NCI-H2171 treated with DMSO at 0.1 percent for 48 hours (cell line): ENCODE data around the gene NT5DC1.
"Not testable (repeated sequence)": the region's sequence is repeated elsewhere in the genome, so short reads cannot be mapped to it uniquely, and the experiment has no call there.

Experiments
- DNase-seq: peaks from one replicate; lab custom pipeline; 2025; lab: John Stamatoyannopoulos, UW

Gene NT5DC1

GRCh38 chr6:116090251-116090650, 10.4 kb upstream of the NT5DC1 start:
- DNase-seq: no peak

DNA sequence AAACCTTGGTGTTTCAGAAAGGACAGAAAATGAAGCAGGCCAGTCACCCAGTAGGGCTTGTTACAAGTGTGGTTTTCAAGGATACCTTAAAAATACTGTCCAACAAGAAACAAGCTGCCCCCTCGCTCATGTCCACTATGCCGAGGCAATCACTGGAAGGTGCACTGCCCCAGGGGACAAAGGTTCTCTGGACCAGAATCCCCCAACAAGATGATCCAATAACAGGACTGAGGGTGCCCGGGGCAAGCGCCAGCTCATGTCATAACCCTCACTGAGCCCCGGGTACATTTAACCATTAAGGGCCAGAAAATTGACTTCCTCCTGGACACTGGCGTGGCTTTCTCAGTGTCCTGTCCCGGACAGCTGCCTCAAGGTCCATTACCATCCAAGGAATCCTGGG, 6.6 kb upstream of the NT5DC1 start:
- DNase-seq: no peak

DNA sequence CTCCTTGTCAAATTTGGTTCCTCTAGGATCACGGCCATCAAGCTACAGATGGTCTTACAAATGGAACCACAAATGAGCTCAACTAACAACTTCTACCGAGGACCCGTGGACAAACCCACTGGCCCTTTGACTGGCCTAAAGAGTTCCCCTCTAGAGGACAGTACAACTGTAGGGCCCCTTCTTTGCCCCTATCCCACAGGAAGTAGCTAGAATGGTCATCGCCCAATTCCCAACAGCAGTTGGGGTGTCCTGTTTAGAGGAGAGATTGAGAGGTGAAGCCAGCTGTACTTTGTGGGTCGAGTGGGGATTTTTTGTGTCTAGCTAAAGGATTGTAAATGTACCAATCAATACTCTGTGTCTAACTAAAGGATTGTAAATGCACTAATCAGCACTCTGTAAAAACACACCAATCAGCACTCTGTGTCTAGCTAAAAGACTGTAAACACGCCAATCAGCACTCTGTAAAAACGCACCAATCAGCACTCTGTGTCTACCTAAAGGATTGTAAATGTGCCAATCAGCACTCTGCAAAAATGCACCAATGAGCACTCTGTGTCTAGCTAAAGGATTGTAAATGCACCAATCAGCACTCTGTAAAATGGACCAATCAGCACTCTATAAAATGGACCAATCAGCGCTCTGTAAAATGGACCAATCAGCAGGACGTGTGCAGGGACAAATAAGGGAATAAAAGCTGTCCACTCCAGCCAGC, 4.4 kb upstream of the NT5DC1 start:
- not testable (repeated sequence) for DNase-seq

- peak; percentile 7 for DNase-seq
These were observed 3.5 kb upstream of the NT5DC1 start for GRCh38 chr6:116096979-116097816.

GRCh38 chr6:116099036-116099435, 1.6 kb upstream of the NT5DC1 start:
- DNase-seq: peak; percentile 26

GRCh38 chr6:116101302-116101718, 657 bp downstream of the NT5DC1 start:
- no peak for DNase-seq

- DNase-seq: no peak
These were observed 1.1 kb downstream of the NT5DC1 start for GRCh38 chr6:116101790-116102189.

DNA sequence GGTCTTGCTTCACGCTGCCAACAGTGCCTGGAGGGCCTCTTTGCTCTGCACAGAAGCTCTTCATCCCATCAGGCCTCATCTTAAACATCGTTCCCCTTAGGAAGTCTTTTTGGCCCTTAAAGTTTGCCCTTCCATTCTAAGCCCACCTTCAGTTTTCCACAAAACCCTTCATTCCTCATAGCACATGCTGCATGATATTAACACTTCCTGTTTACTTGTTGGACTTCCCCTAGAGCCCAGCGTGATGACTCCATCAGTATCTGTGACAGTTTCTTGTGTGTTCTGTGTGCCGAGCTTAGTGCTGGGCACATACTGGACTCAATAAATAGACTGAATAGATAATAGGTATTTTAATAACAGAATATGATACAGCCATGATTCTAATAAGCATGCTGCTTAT, 2.2 kb downstream of the NT5DC1 start:
- no peak for DNase-seq

GRCh38 chr6:116104636-116105035, 4.0 kb downstream of the NT5DC1 start:
- DNase-seq: no peak

- no peak for DNase-seq
These were observed 4.6 kb downstream of the NT5DC1 start for GRCh38 chr6:116105247-116105646.

- DNase-seq: no peak
These were observed 5.5 kb downstream of the NT5DC1 start for GRCh38 chr6:116106146-116106545.

DNA sequence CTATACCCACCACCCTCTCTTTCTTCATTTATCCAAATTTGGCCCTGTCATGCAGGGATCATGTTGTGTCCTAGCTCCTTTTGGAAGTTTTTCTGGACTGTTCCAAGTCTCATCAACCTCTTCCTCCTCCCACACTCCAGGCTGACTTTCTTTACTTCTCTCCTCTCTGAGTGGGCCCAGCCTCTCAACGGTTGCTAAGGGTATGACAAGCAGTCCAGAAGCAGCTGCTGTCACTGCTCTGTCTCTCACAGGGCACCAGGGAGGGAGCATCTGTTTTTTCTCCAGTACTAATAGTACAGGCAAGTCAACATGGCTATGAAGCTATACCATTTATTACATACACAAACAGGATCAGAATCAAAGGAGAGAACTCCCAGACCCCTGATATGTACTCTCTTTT, 8.2 kb downstream of the NT5DC1 start:
- DNase-seq: peak; percentile 41

DNA sequence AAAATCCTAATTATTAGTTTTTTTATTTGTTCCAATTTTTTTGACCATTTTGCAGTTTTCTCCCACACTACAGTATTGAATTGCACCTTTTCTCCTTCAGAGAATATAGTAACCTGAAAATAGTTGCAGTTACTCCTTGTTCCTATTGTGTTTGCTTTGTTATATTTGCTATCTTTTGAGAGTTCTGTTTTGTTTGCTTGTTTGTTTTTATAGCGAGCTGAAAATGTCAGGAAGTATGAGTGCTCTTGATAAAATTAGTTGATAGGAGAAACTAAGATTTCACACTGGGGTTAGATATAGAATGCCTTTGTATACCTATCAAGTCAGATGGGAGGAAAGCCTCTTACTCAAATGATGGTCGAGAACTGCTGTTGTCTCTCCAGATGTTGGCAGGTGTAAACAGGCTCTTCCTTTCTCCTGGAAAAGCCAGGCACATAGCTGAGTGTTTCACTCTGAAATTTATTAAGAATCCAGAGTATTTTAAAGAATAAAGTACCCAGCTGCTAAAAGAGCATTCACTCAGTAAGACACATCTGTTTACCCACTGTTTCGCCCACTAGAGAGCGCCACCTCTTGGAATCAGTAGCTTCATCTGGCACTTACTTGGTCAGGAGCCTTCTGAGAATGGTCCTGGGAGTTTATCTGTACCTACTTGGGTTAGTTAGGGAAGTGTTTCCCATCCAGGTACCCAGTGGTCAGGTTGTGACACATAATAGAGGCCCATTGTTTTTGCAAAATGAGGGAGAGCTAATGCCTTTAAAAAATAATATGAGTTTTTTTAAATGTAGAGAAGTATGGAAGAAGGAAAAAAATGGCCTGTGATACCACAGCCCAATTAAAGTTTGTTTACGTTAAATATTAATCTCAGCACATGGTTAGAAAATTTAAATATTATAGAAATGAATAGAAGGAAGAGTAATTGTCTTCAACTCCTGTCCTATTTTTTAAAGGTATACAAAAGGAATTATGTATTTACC, 11.2 kb downstream of the NT5DC1 start:
- DNase-seq: no peak

- no peak for DNase-seq
These were observed 12.7 kb downstream of the NT5DC1 start for GRCh38 chr6:116113386-116113785.

DNA sequence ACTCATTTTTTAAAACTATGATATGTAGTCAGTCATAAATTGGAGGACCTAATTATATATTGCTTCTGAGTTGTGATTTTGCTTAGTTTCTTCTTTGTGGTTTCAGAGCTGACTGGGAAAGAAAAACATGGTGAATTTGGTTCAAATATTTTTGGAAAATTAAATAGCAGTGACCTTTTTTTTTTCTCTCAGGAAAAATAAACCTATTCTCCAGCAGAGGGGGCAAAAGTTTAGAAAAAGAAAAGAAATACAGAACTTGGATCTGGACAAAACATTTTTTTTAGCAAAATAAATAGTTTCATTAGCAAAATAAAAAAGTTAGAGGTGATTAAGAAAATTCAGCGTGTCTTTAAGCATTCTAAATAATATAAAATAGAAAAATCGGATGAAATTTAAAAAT, 15.1 kb downstream of the NT5DC1 start:
- no peak for DNase-seq

GRCh38 chr6:116118608-116119007, 18.0 kb downstream of the NT5DC1 start:
- DNase-seq: no peak

DNA sequence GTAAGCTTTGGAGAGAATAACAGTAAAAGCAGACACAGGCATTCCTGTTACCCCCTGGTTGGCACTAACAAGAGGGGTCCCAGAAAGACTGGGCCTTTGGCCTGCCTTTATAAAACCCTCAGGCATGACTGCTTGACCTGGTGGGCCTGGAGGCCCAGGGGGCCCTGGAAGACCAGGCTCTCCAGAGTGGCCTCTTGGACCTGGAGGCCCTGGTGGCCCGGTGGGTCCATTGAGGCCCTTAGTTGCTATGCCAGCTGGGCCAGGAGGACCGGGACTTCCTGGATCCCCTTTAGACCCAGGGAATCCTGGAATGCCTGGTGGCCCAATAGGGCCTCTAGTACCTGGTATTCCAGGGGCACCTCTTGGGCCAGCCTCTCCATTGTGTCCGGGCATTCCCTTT, 19.8 kb downstream of the NT5DC1 start:
- DNase-seq: no peak

- DNase-seq: no peak
These were observed 25.4 kb downstream of the NT5DC1 start, which contains the start of gene COL10A1 for GRCh38 chr6:116126032-116126431. Gene COL10A1 (minus strand): TSS chr6:116126132. CDS start chr6:116125492, 640 bp downstream.

DNA sequence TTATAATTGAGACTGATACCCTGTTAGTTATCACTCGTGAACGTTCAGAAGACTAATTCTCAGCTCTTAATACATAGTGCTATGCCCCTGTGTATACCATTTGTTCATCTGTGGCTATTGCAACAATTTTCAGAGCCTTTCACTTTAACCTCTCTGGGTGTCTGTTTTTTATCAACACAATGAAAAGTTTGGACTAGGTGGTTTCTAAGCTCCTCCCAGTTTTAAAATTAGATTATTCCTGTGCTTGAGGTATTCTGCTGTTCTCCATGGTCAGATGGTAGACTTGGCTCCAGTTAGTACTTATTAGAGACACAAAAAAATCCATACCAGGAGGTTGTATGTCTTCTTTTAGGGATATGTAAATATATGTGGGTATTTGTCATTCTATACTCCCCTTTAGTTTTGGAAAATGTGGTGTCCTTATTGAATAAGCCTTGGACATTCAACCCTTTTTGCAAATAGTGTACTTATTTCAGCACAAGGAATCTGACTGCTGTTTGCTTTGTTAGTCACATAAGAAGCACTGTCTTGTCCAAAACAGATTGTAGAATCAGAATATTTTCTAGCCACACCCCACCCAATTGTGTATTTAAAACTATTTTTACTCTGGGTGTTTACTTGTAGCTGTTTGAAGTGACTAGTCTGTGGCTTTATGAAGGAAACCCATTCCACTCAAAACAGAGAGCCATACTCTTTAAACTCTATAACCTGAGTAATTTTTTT, 27.3 kb downstream of the NT5DC1 start:
- DNase-seq: no peak

GRCh38 chr6:116133453-116133852, 32.8 kb downstream of the NT5DC1 start:
- no peak for DNase-seq

- no peak for DNase-seq
These were observed 35.7 kb downstream of the NT5DC1 start for GRCh38 chr6:116136373-116136772.
